ENCODE measurements around the gene CCDC54.

- TF ChIP-seq CTCF (conservative IDR thresholded peaks at IDR 0.05; ENCODE audit: low read length) (no peak), EZH2phosphoT487 (IDR thresholded peaks at IDR 0.05; ENCODE audit: borderline replicate concordance) (no peak)
Measured at GRCh38 chr3:107345822-107346405, 31.3 kb upstream of the CCDC54 start.

Data from Loucy (cell line).